Activated naive CD8-positive, alpha-beta T cell treated with anti-CD3 and anti-CD28 coated beads, Interleukin-2, amount 10 ng/mL, durations not matched to agents 7 days and 5 days (primary cell): ENCODE measurements around the gene MS4A18. TPM values are rescaled to one million over a fixed set of nuclear protein-coding genes. Genes with fewer than 3 reads are reported as not detected.

Source experiments
- ATAC-seq: fragments of 150-1000 bp; cut with Tn5 transposase; one replicate; pipeline ENCODE4 v1.10.0; 2021; ENCODE audit warnings: low read depth, moderate library complexity
- POLR2A ChIA-PET: fragments of 350-600 bp; sonication (Branson Sonifier 250); formaldehyde crosslinking; loops from one replicate; lab custom pipeline; 2021; ENCODE audit warnings: antibody characterized with exemption; lab: Charles Lee
- DNase-seq: peaks from one replicate; pipeline ENCODE4 v3.0.0; 2021
- H3K27ac Mint-ChIP-seq: one replicate; pipeline ENCODE4 v1.8.0; 2022; ENCODE audit warnings: mild to moderate bottlenecking, mixed read lengths
- H3K27me3 Mint-ChIP-seq: one replicate; pipeline ENCODE4 v1.8.0; 2022; ENCODE audit warnings: mild to moderate bottlenecking, moderate library complexity, mixed read lengths
- H3K36me3 Mint-ChIP-seq: one replicate; pipeline ENCODE4 v1.8.0; 2021; ENCODE audit warnings: mild to moderate bottlenecking, mixed read lengths
- H3K4me1 Mint-ChIP-seq: one replicate; pipeline ENCODE4 v1.8.0; 2021; ENCODE audit warnings: mixed read lengths
- H3K4me3 Mint-ChIP-seq: one replicate; pipeline ENCODE4 v1.8.0; 2022; ENCODE audit warnings: mild to moderate bottlenecking, moderate library complexity, mixed read lengths
- H3K9me3 Mint-ChIP-seq: one replicate; pipeline ENCODE4 v1.8.0; 2021; ENCODE audit warnings: mixed read lengths
- total RNA-seq, 2 experiments: library from RNA; stranded (reverse); gene quantifications; one replicate each; pipeline ENCODE4 v1.2.3, GENCODE V29; 2021

Gene MS4A18
- total RNA-seq, 2 experiments from 2014 or later, result not detected

GRCh38 chr11:60763692-60764369 lies 39.3 kb downstream of the MS4A18 start:
- POLR2A ChIA-PET, result no interaction called here
- H3K4me3 Mint-ChIP-seq, result no peak overlapping the region
- DNase-seq, result no peak
- no peak overlapping the region for H3K27ac Mint-ChIP-seq
- no peaks in the 10 kb centered on the region for H3K9me3 Mint-ChIP-seq
- no peak for ATAC-seq
- no peaks in the 10 kb centered on the region for H3K36me3 Mint-ChIP-seq
- H3K27me3 Mint-ChIP-seq, result peaks cover 29% of the 10 kb centered on the region
- H3K4me1 Mint-ChIP-seq, result no peaks in the 10 kb centered on the region

GRCh38 chr11:60764879-60765278 lies 40.4 kb downstream of the MS4A18 start:
- H3K4me3 Mint-ChIP-seq, result no peak overlapping the region
- H3K36me3 Mint-ChIP-seq, result no peaks in the 10 kb centered on the region
- no peaks in the 10 kb centered on the region for H3K9me3 Mint-ChIP-seq
- peaks cover 18% of the 10 kb centered on the region for H3K27me3 Mint-ChIP-seq
- no peak overlapping the region for H3K27ac Mint-ChIP-seq
- ATAC-seq (no peak), DNase-seq (no peak)
- no peaks in the 10 kb centered on the region for H3K4me1 Mint-ChIP-seq
- POLR2A ChIA-PET, result no interaction called here

GRCh38 chr11:60765355-60765754 lies 40.8 kb downstream of the MS4A18 start:
- H3K4me1 Mint-ChIP-seq, result no peaks in the 10 kb centered on the region
- no peak overlapping the region for H3K27ac Mint-ChIP-seq
- no peak overlapping the region for H3K4me3 Mint-ChIP-seq
- H3K9me3 Mint-ChIP-seq, result no peaks in the 10 kb centered on the region
- DNase-seq (no peak), ATAC-seq (no peak)
- H3K27me3 Mint-ChIP-seq, result peaks cover 14% of the 10 kb centered on the region
- no peaks in the 10 kb centered on the region for H3K36me3 Mint-ChIP-seq
- POLR2A ChIA-PET, result no interaction called here

GRCh38 chr11:60766547-60766946 lies 42.0 kb downstream of the MS4A18 start:
- no peak overlapping the region for H3K4me3 Mint-ChIP-seq
- no peaks in the 10 kb centered on the region for H3K4me1 Mint-ChIP-seq
- H3K27me3 Mint-ChIP-seq, result peaks cover 8% of the 10 kb centered on the region
- ATAC-seq, result no peak
- H3K36me3 Mint-ChIP-seq, result no peaks in the 10 kb centered on the region
- DNase-seq, result no peak
- no peak overlapping the region for H3K27ac Mint-ChIP-seq
- POLR2A ChIA-PET, result no interaction called here
- no peaks in the 10 kb centered on the region for H3K9me3 Mint-ChIP-seq

- no peaks in the 10 kb centered on the region for H3K9me3 Mint-ChIP-seq
- H3K27ac Mint-ChIP-seq, result no peak overlapping the region
- POLR2A ChIA-PET, result no interaction called here
- H3K4me3 Mint-ChIP-seq, result no peak overlapping the region
- ATAC-seq (peak; percentile 47), DNase-seq (peak; percentile 49)
- no peaks in the 10 kb centered on the region for H3K36me3 Mint-ChIP-seq
- no peaks in the 10 kb centered on the region for H3K4me1 Mint-ChIP-seq
- H3K27me3 Mint-ChIP-seq, result peaks cover 3% of the 10 kb centered on the region
These were observed 42.9 kb downstream of the MS4A18 start for GRCh38 chr11:60767388-60767811.

GRCh38 chr11:60768202-60768601 lies 43.7 kb downstream of the MS4A18 start:
- H3K27ac Mint-ChIP-seq, result no peak overlapping the region
- H3K27me3 Mint-ChIP-seq, result peaks cover 3% of the 10 kb centered on the region
- no peak for ATAC-seq
- no peak overlapping the region for H3K4me3 Mint-ChIP-seq
- H3K9me3 Mint-ChIP-seq, result no peaks in the 10 kb centered on the region
- no peaks in the 10 kb centered on the region for H3K4me1 Mint-ChIP-seq
- no peaks in the 10 kb centered on the region for H3K36me3 Mint-ChIP-seq
- POLR2A ChIA-PET, result no interaction called here
- DNase-seq, result no peak

- no peak for DNase-seq
- Mint-ChIP-seq H3K27me3 (peaks cover 3% of the 10 kb centered on the region), H3K27ac (no peak overlapping the region), H3K4me1 (no peaks in the 10 kb centered on the region), H3K4me3 (no peak overlapping the region), H3K36me3 (no peaks in the 10 kb centered on the region), H3K9me3 (no peaks in the 10 kb centered on the region)
- no peak for ATAC-seq
- POLR2A ChIA-PET, result no interaction called here
These were observed 44.8 kb downstream of the MS4A18 start for GRCh38 chr11:60769273-60769672.

- peaks cover 3% of the 10 kb centered on the region for H3K27me3 Mint-ChIP-seq
- H3K36me3 Mint-ChIP-seq, result no peaks in the 10 kb centered on the region
- H3K4me1 Mint-ChIP-seq, result no peaks in the 10 kb centered on the region
- DNase-seq, result no peak
- no peak for ATAC-seq
- H3K9me3 Mint-ChIP-seq, result no peaks in the 10 kb centered on the region
- POLR2A ChIA-PET, result no interaction called here
- no peak overlapping the region for H3K4me3 Mint-ChIP-seq
- H3K27ac Mint-ChIP-seq, result no peak overlapping the region
These were observed 45.3 kb downstream of the MS4A18 start for GRCh38 chr11:60769811-60770210.

GRCh38 chr11:60771146-60771545 lies 46.6 kb downstream of the MS4A18 start:
- H3K4me3 Mint-ChIP-seq, result no peak overlapping the region
- H3K36me3 Mint-ChIP-seq, result no peaks in the 10 kb centered on the region
- peaks cover 3% of the 10 kb centered on the region for H3K27me3 Mint-ChIP-seq
- H3K9me3 Mint-ChIP-seq, result no peaks in the 10 kb centered on the region
- ATAC-seq (no peak), DNase-seq (no peak)
- no peak overlapping the region for H3K27ac Mint-ChIP-seq
- peaks cover 7% of the 10 kb centered on the region for H3K4me1 Mint-ChIP-seq
- POLR2A ChIA-PET, result no interaction called here

GRCh38 chr11:60771879-60772525 lies 47.5 kb downstream of the MS4A18 start:
- no peak for DNase-seq
- H3K27me3 Mint-ChIP-seq, result peaks cover 3% of the 10 kb centered on the region
- no peak for ATAC-seq
- no peak overlapping the region for H3K4me3 Mint-ChIP-seq
- POLR2A ChIA-PET, result no interaction called here
- no peaks in the 10 kb centered on the region for H3K9me3 Mint-ChIP-seq
- H3K27ac Mint-ChIP-seq, result no peak overlapping the region
- peaks cover 7% of the 10 kb centered on the region for H3K4me1 Mint-ChIP-seq
- H3K36me3 Mint-ChIP-seq, result no peaks in the 10 kb centered on the region

GRCh38 chr11:60772666-60773065 lies 48.1 kb downstream of the MS4A18 start:
- ATAC-seq, result no peak
- H3K4me3 Mint-ChIP-seq, result no peak overlapping the region
- H3K9me3 Mint-ChIP-seq, result no peaks in the 10 kb centered on the region
- no peak overlapping the region for H3K27ac Mint-ChIP-seq
- peaks cover 7% of the 10 kb centered on the region for H3K4me1 Mint-ChIP-seq
- POLR2A ChIA-PET, result no interaction called here
- no peaks in the 10 kb centered on the region for H3K36me3 Mint-ChIP-seq
- peaks cover 4% of the 10 kb centered on the region for H3K27me3 Mint-ChIP-seq
- no peak for DNase-seq

GRCh38 chr11:60774726-60775125 lies 50.2 kb downstream of the MS4A18 start:
- ATAC-seq (no peak), DNase-seq (no peak)
- Mint-ChIP-seq H3K4me3 (no peak overlapping the region), H3K4me1 (peaks cover 7% of the 10 kb centered on the region), H3K27me3 (peaks cover 18% of the 10 kb centered on the region), H3K36me3 (no peaks in the 10 kb centered on the region), H3K9me3 (no peaks in the 10 kb centered on the region), H3K27ac (no peak overlapping the region)
- POLR2A ChIA-PET, result interaction anchor here (1.9 kb wide), 1 partner anchor 113 kb away, joined by 5 read pairs; no protein-coding TSS in a partner anchor

- H3K27ac Mint-ChIP-seq, result no peak overlapping the region
- POLR2A ChIA-PET, result interaction anchor here (0.6 to 1.9 kb wide), 2 partner anchors 112 to 115 kb away, joined by 5 read pairs; no protein-coding TSS in a partner anchor
These were observed 51.0 kb downstream of the MS4A18 start for GRCh38 chr11:60775420-60775961.

GRCh38 chr11:60776167-60776566 lies 51.6 kb downstream of the MS4A18 start:
- DNase-seq (no peak), ATAC-seq (no peak)
- Mint-ChIP-seq H3K36me3 (no peaks in the 10 kb centered on the region), H3K4me3 (no peak overlapping the region), H3K27ac (no peak overlapping the region), H3K4me1 (peaks cover 7% of the 10 kb centered on the region), H3K9me3 (no peaks in the 10 kb centered on the region), H3K27me3 (peaks cover 18% of the 10 kb centered on the region)
- POLR2A ChIA-PET, result interaction anchor here (0.6 to 1.9 kb wide), 2 partner anchors 111 to 114 kb away, joined by 5 read pairs; no protein-coding TSS in a partner anchor

More at GRCh38 chr11:60775420-60775961, 51.0 kb downstream of the MS4A18 start:
- Mint-ChIP-seq H3K4me3 (no peak overlapping the region), H3K9me3 (no peaks in the 10 kb centered on the region), H3K27me3 (peaks cover 18% of the 10 kb centered on the region), H3K4me1 (peaks cover 7% of the 10 kb centered on the region), H3K36me3 (no peaks in the 10 kb centered on the region)
- DNase-seq, result peak; percentile 72
- peak; percentile 94 for ATAC-seq
